PFSK-1 (cell line): ENCODE data around the gene H1-8.

Experiments
- FOXP2 ChIP-seq: optimal IDR thresholded peaks from 2 replicates; pipeline ENCODE3; 2011; ENCODE audit warnings: borderline replicate concordance, control low read depth, inconsistent platforms; ENCODE audit not compliant: insufficient read depth; ENCODE audit errors: extremely low read length, extremely low read depth
- POLR2AphosphoS5 ChIP-seq: IDR thresholded peaks from 2 replicates; pipeline ENCODE4 v1.6.1; 2012; ENCODE audit warnings: low read depth, mild to moderate bottlenecking, control low read depth, low read length, moderate library complexity
- REST ChIP-seq, 2 experiments: IDR thresholded peaks; 2 replicates each; pipeline versions ENCODE4 v1.6.1 to v1.8.0; 2011 to 2012; ENCODE audit warnings: low read depth in 2 of 2, low read length in 2 of 2, control low read depth in 1 of 2, inconsistent platforms in 1 of 2, mild to moderate bottlenecking in 1 of 2, moderate library complexity in 1 of 2; ENCODE audit not compliant: insufficient read depth in 1 of 2
- SIN3A ChIP-seq: IDR thresholded peaks from 2 replicates; pipeline ENCODE4 v1.6.1; 2012; ENCODE audit warnings: mild to moderate bottlenecking, low read length, moderate library complexity, borderline replicate concordance; ENCODE audit not compliant: insufficient read depth
- TAF1 ChIP-seq: IDR thresholded peaks from 2 replicates; pipeline ENCODE4 v1.6.1; 2012; ENCODE audit warnings: low read length, control low read depth, borderline replicate concordance; ENCODE audit not compliant: insufficient read depth

GRCh38 chr3:129600348-129600747 lies 57.4 kb downstream of the H1-8 start:
- TF ChIP-seq POLR2AphosphoS5 (no peak), SIN3A (no peak), REST (IDR thresholded peaks at IDR 0.05; ENCODE audit: insufficient read depth in 1 of 2, low read depth in 2 of 2, low read length in 2 of 2) (no peak), FOXP2 (no peak), TAF1 (no peak)
